Chondrocyte (in vitro differentiated cells): ENCODE results near the gene TAF1A. TPM values are rescaled to one million over a fixed set of nuclear protein-coding genes. Genes with fewer than 3 reads are reported as not detected.

ENCODE experiments used
- DNase-seq: peaks from one replicate; pipeline ENCODE4 v3.0.0; 2021; ENCODE audit warnings: mixed read lengths, low spot score
- H3K27ac Mint-ChIP-seq: one replicate; pipeline ENCODE4 v1.8.0; 2021; ENCODE audit warnings: mild to moderate bottlenecking, moderate library complexity, mixed read lengths; ENCODE audit not compliant: unreplicated experiment
- H3K27me3 Mint-ChIP-seq: 2 replicates; pipeline ENCODE4 v1.8.0; 2021; ENCODE audit warnings: low read depth, mixed read lengths
- H3K36me3 Mint-ChIP-seq: 2 replicates; pipeline ENCODE4 v1.8.0; 2021; ENCODE audit warnings: low read depth, mixed read lengths
- H3K4me1 Mint-ChIP-seq: 2 replicates; pipeline ENCODE4 v1.8.0; 2021; ENCODE audit warnings: low read depth, mild to moderate bottlenecking, mixed read lengths
- H3K4me3 Mint-ChIP-seq: one replicate; pipeline ENCODE4 v1.8.0; 2021; ENCODE audit warnings: mild to moderate bottlenecking, moderate library complexity, mixed read lengths; ENCODE audit not compliant: unreplicated experiment
- H3K9me3 Mint-ChIP-seq: 2 replicates; pipeline ENCODE4 v1.8.0; 2021; ENCODE audit warnings: low read depth, mixed read lengths
- total RNA-seq: library from RNA; stranded (reverse); gene quantifications from 3 replicates; pipeline ENCODE4 v1.2.1, GENCODE V29; 2021
- TF ChIP-seq, protein P1 (sequence below): fragments of 200-600 bp; sonication (generic); IDR thresholded peaks from 2 replicates; pipeline ENCODE4 v1.5.0; 2021; ENCODE audit warnings: antibody characterized with exemption, mild to moderate bottlenecking, moderate library complexity

The TAF1A gene
- total RNA-seq, 1 donor from 2014 or later, result 3.7 TPM

DNA sequence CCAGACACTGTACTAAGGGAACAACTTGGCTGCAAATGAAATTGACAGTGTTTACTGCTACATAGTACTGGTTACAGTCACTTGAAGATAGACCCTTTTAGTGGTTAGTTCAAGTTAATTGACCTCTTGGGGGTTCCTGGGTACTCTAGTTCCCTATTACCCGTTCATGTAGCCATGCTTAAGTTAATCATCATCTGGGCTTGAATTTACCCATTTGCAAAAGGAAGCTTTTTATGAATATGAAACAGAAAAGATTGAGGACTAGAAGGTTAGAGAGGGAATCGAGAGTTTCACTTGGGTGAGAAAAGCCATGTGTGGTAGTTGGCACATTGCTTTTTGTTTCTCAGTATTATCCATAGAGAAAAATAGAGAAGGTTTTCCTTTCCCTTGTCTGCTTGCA is 30.8 kb upstream of the TAF1A start:
- no peak overlapping the region for H3K27ac Mint-ChIP-seq
- H3K4me1 Mint-ChIP-seq, result peaks cover 20% of the 10 kb centered on the region
- no peaks in the 10 kb centered on the region for H3K27me3 Mint-ChIP-seq
- DNase-seq, result no peak
- peaks cover 10% of the 10 kb centered on the region for H3K36me3 Mint-ChIP-seq
- no peaks in the 10 kb centered on the region for H3K9me3 Mint-ChIP-seq
- TF ChIP-seq, protein P1, sequence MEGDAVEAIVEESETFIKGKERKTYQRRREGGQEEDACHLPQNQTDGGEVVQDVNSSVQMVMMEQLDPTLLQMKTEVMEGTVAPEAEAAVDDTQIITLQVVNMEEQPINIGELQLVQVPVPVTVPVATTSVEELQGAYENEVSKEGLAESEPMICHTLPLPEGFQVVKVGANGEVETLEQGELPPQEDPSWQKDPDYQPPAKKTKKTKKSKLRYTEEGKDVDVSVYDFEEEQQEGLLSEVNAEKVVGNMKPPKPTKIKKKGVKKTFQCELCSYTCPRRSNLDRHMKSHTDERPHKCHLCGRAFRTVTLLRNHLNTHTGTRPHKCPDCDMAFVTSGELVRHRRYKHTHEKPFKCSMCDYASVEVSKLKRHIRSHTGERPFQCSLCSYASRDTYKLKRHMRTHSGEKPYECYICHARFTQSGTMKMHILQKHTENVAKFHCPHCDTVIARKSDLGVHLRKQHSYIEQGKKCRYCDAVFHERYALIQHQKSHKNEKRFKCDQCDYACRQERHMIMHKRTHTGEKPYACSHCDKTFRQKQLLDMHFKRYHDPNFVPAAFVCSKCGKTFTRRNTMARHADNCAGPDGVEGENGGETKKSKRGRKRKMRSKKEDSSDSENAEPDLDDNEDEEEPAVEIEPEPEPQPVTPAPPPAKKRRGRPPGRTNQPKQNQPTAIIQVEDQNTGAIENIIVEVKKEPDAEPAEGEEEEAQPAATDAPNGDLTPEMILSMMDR, result no peak
- no peak overlapping the region for H3K4me3 Mint-ChIP-seq

- Mint-ChIP-seq H3K4me3 (peak overlapping the region; percentile 87), H3K9me3 (no peaks in the 10 kb centered on the region), H3K27me3 (peaks cover 9% of the 10 kb centered on the region), H3K27ac (peak overlapping the region; percentile 70), H3K4me1 (peaks cover 20% of the 10 kb centered on the region), H3K36me3 (peaks cover 10% of the 10 kb centered on the region)
- TF ChIP-seq, protein P1, result no peak
- no peak for DNase-seq
These were observed 29.3 kb upstream of the TAF1A start for GRCh38 chr1:222618880-222619596.

GRCh38 chr1:222618001-222618879 is 28.5 kb upstream of the TAF1A start, which contains the start of gene MIA3:
Gene MIA3, plus strand, starts transcription at chr1:222618097. Its CDS starts 14 bp downstream, at chr1:222618111.
- peaks cover 9% of the 10 kb centered on the region for H3K36me3 Mint-ChIP-seq
- no peaks in the 10 kb centered on the region for H3K9me3 Mint-ChIP-seq
- TF ChIP-seq, protein P1, result no peak
- DNase-seq, result no peak
- peaks cover 15% of the 10 kb centered on the region for H3K27me3 Mint-ChIP-seq
- H3K27ac Mint-ChIP-seq, result peak within 1 kb of the TSS; percentile 94
- H3K4me1 Mint-ChIP-seq, result peaks cover 20% of the 10 kb centered on the region
- peak within 1 kb of the TSS; percentile 87 for H3K4me3 Mint-ChIP-seq

GRCh38 chr1:222617367-222617951 is 27.7 kb upstream of the TAF1A start:
- peaks cover 20% of the 10 kb centered on the region for H3K4me1 Mint-ChIP-seq
- peak; percentile 99 for DNase-seq
- H3K4me3 Mint-ChIP-seq, result peak overlapping the region; percentile 83
- peaks cover 3% of the 10 kb centered on the region for H3K36me3 Mint-ChIP-seq
- TF ChIP-seq, protein P1, result no peak
- peaks cover 6% of the 10 kb centered on the region for H3K9me3 Mint-ChIP-seq
- H3K27ac Mint-ChIP-seq, result peak overlapping the region; percentile 94
- peaks cover 22% of the 10 kb centered on the region for H3K27me3 Mint-ChIP-seq

- peaks cover 20% of the 10 kb centered on the region for H3K4me1 Mint-ChIP-seq
- peaks cover 30% of the 10 kb centered on the region for H3K27me3 Mint-ChIP-seq
- TF ChIP-seq, protein P1, result no peak
- no peak overlapping the region for H3K27ac Mint-ChIP-seq
- H3K4me3 Mint-ChIP-seq, result no peak overlapping the region
- DNase-seq, result no peak
- peaks cover 6% of the 10 kb centered on the region for H3K9me3 Mint-ChIP-seq
- H3K36me3 Mint-ChIP-seq, result peaks cover 3% of the 10 kb centered on the region
These were observed 26.8 kb upstream of the TAF1A start for GRCh38 chr1:222616525-222616924.
